Measurements from ENCODE around the gene ZNF213.
A peak's percentile ranks its signal among the peaks of the same experiment; 100 is the strongest.
"Not testable (repeated sequence)": the region's sequence is repeated elsewhere in the genome, so short reads cannot be mapped to it uniquely, and the experiment has no call there.

ZNF213 gene

DNA sequence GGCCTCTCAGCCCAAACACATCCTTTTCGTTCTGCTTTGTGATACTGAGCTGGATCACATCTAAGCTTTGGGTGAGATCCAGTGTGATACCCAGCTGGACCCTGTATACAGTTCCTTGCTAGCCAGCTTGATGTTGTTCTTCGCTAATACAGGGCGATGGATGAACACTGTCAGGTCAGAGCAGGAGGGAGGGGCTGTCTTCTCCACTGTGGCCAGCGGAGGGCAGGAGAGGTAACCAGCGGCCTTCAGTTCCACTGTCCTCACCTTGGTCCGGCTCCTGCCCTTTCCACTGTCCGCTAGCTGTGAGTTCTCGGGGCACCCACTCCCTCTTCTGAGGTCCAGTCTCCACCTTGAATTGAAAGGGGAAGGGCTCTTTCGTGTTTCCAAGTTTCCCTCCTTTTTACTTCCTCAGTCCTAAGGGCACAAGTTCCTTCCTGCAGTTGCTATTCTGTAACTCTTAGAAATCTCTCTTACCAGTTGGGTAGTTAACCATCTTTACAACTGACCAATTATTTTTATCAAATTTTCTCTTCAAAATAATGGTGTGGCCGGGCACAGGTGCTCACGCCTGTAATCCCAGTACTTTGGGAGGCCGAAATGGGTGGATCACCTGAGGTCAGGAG, 3.0 kb upstream of the ZNF213 start:
- DNase-seq: no peak

DNA sequence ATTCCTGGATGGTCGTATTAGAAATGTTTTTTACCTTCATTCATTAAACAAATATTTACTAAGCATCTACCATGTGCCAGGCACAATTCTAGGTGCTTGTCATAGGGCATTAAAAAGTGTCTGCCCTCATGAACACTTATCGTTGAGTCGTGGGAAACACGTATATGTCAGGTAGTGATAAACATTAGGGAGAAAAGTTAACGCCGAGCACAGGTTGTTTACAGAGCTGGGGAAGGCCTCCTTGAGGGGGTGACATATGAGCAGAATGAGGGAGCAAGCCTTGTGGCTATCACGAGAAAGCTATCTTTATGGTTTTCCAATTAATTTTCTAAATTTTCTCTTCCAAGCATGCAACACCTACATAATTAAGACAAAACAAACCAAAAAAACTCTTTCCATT, 985 bp upstream of the ZNF213 start:
- DNase-seq: no peak

DNA sequence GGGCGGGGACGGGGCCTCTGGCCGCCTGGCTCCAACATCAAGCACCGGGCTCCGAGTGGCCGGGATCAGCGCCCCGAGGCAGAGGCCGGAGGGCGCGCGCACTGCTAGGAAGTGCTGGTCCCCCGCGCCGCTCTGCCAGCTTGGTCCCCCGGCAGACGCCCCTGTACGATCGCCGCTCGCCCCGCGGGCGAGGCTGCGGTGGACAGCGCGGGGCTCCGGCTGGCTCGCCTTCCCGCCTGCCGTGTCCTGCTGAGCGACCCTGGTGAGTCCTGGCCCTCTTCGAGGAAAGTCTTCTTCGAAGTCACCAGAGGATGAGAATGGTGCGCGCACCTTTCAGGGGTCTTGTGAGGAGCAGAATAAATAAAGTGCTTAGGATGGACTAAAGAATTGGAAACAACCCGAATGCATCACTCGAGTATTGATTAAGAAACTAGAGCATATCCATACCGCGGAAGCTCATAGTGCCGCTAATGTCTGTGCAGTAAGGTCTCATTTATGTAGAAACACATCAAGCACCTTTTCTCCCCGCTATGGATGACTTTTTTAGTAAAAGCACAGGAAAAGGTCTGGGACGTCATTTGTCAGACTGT, 392 bp downstream of the ZNF213 start:
- DNase-seq: no peak

DNA sequence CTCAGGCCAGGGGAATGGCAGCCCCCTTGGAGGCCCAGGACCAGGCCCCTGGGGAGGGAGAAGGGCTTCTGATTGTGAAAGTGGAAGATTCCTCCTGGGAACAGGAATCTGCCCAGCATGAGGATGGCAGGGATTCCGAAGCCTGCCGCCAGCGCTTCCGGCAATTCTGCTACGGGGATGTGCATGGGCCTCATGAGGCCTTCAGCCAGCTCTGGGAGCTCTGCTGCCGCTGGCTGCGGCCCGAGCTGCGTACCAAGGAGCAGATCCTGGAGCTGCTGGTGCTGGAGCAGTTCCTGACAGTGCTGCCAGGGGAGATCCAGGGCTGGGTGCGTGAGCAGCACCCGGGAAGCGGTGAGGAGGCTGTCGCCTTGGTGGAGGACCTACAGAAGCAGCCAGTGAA, 2.4 kb downstream of the ZNF213 start:
- no peak for DNase-seq

DNA sequence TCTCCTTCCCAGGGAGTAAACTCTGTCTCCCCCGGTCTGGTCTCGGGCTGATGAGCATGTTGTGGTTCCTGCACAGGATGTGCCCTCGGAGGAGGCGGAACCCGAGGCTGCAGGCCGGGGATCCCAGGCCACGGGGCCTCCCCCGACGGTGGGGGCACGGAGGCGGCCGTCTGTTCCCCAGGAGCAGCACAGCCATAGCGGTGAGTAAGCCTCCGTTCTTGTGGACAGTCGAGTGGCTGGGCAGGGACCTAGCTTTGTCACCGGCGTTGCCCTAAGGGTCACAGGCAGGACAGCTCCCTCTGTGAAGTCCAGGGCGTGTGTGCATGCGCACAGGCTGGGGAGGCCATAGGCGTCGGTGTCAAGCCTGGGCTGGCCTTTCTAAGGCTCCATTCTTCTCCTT, 3.5 kb downstream of the ZNF213 start:
- DNase-seq: no peak

DNA sequence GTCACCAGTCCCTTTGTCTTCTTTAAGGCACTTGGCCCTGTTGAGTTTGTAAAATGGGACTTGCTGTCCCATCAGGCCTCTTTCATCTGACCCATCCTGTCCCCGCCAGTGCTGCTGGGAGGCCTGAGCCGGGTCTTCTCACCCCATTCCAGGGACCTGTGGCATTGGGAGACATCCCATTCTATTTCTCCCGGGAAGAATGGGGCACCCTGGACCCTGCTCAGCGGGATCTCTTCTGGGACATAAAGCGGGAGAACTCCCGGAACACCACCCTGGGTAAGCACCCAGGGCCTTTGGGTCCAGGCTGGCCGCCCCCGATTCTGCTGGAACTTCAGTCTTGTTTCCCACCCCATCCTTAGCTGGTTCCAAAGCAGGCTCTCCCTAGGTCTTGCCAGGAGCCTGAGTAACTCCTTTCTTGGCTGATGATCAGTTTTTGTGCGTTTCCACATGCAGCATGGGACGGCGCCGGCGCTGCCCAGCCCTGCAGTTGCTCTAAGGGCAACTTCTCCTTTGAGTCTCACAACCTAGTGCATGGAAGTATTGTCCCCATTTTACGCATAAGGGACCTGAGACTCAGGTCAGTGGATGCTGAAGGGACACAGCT, 4.1 kb downstream of the ZNF213 start:
- no peak for DNase-seq

DNA sequence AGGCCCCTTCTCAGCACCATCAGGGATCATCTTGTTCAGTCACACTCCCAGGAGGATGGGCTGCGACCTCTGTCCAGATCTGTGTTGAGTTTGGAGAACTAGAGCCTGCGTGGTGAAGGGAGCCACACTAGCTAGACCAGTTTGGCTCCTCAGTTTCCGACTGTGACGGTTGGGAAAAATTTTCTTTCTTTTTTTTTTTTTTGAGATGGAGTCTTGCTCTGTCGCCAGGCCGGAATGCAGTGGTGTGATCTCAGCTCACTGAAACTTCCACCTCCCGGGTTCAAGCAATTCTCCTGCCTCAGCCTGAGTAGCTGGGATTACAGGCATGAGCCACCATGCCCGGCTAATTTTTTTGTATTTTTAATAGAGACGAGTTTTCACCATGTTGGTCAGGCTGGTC, 4.7 kb downstream of the ZNF213 start:
- DNase-seq: not testable (repeated sequence)

DNA sequence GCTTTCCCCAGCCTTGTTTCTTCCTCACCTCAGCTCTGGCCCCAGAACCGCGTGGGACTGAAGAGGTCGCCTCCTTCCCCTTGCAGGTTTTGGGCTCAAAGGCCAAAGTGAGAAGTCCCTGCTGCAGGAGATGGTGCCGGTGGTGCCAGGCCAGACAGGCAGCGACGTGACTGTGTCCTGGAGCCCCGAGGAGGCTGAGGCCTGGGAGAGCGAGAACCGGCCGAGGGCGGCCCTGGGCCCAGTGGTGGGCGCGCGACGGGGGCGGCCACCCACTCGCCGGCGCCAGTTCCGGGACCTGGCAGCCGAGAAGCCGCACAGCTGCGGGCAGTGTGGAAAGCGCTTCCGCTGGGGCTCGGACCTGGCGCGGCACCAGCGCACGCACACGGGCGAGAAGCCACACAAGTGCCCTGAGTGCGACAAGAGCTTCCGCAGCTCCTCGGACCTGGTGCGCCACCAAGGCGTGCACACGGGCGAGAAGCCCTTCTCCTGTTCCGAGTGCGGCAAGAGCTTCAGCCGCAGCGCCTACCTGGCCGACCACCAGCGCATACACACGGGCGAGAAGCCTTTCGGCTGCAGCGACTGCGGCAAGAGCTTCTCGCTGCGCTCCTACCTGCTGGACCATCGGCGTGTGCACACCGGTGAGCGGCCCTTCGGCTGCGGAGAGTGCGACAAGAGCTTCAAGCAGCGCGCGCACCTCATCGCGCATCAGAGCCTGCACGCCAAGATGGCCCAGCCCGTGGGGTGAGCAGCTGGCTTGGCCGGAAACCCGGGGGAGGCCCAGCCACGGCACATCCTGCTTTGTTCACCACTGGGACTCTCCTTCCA, 6.0 kb downstream of the ZNF213 start:
- no peak for DNase-seq

DNA sequence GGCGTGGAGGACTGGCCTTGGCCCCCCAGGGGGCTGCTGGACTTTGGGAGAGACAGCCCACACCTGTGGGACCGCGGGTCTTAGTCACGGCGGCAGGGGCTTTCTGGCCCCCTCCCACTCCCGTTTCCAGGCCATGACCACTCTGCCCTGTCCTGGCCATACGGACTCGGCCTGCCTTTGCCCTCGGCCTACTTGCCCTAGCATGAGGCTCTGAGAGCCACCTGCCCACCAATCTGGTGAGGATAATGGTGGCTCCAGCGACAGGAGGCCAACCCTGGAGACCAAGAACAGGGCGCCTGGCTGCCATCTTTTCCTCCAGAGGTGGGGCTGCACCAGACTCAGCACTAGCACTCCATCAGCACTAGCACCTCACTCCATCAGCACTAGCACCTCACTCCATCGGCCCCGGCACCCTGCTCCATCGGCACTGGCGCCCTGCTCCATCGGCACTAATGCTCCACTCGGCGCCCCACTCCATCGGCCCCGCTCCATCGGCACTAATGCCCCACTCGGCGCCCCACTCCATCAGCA, 7.0 kb downstream of the ZNF213 start:
- DNase-seq: no peak

DNA sequence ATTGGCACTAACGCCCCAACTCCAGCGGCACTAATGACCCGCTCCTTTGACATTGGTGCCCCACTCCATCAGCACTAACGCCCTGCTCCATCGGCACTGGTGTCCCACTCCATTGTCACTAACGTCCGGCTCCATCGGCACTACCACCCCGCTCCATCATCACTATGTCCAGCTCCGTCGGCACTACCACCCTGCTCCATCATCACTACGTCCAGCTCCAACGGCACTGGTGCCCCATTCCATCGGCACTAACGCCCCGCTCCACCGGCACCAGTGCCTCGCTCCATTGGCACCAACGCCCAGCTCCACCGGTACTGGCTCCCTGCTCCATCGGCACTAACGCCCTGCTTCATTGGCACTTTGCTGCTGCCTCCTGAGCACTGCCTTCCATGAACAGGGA, 7.5 kb downstream of the ZNF213 start:
- DNase-seq: no peak

DNA sequence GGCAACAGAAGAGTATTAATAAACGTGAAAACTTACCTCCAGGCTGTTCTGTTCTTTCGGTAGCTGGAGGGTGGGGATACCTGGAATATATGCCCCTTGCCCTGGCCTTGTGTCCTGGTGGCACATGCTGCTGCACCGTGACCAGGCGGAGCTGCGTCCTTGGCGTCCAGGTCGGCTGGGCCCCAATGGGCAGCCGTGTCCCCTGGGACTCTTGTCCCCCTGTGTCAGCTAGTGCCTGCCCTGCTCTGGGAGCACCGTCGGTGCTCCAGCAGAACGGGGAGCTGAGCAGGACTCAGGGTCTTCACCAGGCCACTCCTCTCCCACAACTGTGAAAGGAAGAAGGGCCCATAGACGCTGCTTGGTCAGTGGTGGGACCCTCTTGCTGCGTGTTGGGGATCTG, 7.9 kb downstream of the ZNF213 start:
- DNase-seq: no peak

DNA sequence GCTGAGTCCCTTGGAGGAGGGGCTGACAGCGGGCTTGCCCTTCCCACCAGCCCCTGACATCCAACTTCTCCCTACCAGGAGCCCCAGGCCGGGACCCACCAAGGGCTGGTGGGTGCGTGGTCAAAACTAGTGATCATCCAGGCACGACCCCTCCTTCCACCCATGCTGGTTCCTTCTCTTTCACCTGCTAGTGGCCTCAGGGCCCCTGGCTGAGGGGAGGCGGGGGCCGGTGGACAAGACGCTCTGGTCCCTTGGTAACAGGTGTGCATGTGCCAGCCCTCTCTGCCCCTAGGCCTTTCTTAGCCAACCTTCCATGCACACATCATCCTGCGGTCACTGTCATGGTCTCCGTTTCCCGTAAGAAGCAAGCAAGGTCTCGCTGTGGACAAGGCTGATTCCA, 8.4 kb downstream of the ZNF213 start:
- no peak for DNase-seq

DNA sequence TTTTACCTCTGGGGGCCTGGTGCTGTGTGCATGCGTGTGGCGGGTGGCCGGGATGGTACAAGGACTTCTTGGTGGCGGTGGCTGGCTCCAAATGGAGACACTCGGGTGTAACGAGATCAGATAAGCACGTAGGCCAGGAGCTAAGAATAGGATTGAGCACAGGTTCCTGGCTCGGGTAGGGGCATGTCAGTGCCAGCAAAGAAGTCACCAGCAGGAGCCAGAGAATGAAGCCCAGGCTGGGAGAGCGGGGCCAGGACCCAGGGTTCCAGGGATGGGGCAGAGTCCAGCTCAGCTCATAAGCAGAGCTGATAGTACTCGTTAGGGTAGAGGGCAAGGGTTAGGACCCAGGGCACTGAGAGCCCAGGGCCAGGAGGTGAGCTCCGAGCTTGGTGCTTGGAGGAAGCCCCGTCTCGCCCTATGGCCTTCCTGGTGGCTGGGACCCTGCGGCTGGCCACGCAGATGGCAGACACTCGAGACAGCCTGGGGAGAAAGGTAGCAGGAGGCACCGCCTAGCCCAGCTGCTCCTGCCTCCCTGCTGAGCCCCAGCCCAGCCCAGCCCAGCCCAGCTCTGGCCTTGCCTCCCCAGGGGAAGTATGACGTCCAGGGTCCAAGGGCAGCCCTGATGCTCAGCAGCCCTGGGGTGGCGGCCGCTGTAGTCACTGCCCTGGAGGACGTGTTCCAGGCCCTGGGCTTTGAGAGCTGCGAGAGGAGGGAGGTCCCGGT, 8.9 kb downstream of the ZNF213 start:
- DNase-seq: peak; percentile 85 to 95

DNA sequence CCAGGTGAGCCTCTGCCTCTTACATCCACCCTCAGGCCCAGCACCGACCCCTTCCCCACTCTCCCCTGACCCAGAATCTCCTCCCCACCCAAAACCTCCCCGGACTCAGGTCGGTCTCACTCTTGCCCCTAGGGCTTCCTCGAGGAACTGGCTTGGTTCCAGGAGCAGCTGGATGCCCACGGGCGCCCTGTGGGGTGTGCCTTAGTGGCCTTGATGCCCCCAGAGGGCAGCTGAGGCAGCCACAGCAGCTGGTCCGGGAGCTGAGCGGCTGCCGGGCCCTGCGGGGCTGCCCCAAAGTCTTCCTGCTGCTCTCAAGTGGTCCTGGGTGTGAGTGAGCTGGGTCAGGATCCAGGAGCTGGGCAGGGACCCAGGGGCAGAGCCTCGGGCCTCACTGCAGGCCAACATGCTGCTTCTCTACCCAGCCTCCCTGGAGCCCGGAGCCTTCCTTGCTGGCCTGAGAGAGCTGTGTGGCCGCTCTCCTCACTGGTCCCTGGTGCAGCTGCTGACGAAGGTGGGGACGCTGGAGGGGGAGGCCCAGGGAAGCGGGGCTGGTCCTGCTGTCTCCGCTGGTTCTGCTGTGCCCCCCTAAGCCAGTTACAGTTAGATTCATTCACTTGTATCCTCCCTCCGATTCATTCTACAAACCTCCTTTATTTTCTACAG, 9.6 kb downstream of the ZNF213 start:
- no peak for DNase-seq

DNA sequence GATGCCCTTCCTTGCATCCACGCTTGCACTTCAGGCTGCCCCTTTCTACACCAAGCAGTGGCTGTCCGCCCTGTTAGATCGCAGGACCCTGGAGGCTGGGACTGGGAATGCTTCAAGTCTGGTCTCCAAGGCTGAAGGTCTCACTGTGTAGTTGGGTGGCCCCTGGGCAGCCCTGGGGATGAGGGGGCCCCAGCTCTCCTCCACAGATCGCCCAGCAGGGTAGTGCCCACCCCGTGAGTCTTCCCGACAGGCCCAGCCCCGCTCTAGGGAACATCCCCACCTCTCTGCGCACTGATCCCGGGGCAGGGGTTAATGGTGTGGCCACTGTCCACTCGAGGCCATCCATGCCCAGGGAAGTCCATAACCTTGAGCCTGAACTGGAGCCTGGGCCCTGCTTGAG, 10.3 kb downstream of the ZNF213 start:
- no peak for DNase-seq

DNA sequence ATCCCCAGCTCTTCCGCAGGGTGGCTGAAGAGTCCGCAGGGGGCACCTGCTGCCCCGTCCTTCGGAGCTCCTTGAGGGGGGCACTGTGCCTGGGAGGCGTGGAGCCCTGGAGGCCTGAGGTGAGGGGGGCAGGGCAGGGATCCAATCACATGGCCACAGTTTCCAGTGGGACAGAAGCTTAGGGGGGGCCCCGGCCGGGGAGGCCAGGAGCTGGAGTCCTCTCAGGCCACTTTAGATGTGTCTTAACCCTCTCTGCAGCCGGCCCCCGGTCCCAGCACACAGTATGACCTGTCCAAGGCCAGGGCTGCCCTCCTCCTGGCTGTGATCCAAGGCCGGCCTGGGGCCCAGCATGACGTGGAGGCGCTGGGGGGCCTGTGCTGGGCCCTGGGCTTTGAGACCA, 10.8 kb downstream of the ZNF213 start:
- no peak for DNase-seq

DNA sequence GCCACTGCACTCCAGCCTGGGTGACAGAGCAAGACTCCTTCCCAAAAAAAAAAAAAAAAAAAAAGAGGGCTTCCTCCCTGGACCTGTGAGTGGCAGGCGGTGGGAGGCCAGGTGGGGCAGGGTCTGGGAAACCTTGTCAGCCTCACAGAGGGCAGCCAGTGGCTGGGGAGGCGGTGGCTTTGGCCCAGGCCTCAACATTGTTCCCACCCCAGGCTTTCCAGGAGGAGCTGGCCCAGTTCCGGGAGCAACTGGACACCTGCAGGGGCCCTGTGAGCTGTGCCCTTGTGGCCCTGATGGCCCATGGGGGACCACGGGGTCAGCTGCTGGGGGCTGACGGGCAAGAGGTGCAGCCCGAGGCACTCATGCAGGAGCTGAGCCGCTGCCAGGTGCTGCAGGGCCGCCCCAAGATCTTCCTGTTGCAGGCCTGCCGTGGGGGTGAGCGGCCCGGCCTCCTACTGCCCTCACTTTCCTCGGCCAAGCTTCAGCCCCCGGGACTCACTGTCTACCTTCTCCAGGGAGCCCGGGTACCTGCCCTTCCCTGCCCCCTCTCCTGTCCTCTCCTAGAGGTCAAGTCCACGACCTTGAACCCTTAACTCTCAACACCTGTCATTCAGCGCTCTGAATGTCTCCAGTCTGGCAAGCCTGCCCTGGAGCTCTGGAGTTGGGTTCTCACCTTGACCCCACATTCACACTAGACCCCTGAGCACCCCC, 12.4 kb downstream of the ZNF213 start:
- DNase-seq: no peak

DNA sequence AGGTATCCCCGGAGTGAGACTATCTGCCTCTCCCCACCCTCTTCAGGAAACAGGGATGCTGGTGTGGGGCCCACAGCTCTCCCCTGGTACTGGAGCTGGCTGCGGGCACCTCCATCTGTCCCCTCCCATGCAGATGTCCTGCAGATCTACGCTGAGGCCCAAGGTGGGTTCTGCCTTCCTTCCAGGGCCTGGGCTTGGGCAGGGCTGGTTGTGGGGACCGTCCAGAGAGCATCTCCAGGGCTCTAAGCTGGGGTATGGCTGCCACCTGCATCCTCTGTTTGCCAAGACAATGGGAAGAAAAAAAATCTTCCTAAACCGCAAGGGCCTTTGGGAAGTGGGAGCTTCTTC, 12.9 kb downstream of the ZNF213 start:
- no peak for DNase-seq

DNA sequence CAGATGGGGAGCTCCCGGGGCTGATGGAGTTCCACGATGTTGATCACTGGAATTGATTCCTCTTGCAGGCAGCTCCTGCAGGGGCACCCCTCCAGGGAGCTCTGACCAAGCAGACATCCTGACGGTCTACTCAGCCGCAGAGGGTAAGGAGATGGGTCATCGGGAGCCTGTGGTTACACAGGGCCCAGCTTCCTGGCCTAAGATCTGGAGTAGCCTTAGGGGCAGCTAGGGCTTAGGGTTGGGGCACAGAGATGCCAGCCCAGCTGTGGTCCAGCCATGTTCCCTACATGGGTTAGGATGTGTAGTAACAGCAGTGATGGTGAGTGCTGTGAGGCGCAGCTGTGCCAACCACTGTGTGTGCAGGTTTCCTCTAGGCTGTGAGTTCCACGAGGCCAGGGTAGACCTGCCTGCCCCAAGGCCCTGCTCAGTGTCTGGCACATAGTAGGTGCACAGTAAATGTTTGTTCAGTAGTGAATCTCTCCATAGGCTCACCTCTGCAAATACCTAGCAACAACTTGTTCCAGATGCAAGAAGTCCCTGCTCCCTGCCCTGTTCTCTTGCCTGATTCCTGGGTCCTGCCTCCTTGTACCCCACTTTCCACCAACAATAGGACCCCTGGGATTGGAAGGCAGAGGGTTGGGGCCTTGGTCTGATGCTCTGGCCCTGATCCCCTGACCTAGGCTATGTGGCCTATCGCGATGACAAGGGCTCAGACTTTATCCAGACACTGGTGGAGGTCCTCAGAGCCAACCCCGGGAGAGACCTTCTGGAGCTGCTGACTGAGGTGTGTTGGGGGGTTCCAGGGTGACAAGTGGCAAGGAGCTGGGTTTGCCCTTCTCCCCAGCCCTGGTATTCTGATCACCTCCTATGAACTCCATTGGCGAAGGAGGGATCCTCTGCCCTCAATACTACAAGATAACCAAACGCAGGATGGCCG, 13.7 kb downstream of the ZNF213 start:
- DNase-seq: no peak

DNA sequence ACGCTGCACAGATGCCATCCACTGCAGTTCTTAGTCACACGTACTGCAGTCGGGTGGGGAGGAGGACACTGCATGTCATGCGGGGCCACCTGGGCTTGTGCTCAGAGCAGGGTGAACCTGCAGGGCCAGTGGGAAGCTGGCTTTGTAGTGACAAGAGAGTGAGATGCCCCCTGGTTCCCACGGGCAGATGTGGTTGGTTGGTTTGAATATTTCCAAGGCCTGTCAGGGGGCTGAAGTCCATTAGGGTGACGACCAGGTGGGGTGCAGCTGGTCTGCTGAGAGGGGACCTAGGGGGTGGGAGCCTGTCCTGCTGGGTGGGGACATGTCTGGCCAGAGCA, 14.3 kb downstream of the ZNF213 start:
- no peak for DNase-seq
